K562 (cell line): ENCODE results near the gene GRAMD1B. TPM values are rescaled to one million over a fixed set of nuclear protein-coding genes. Genes with fewer than 3 reads are reported as not detected.

Experiments used
- ATAC-seq: fragments of 200-7000 bp; cut with Tn5 transposase; 3 replicates; pipeline ENCODE4 v1.9.1; 2020; ENCODE audit warnings: moderate library complexity
- BruUV-seq: library from RNA; stranded (reverse); fragments of 400-500 nt; replicated peaks from 2 replicates; lab custom pipeline; 2021; lab: Mats Ljungman, UMichigan
- CTCF ChIA-PET: fragments of 300-600 bp; formaldehyde crosslinking; extraction: SDS; loops from one replicate; lab custom pipeline; 2021; ENCODE audit warnings: low intra/inter-chr PET ratio; lab: Yijun Ruan, JAX
- POLR2A ChIA-PET: fragments of 300-600, 350-650 bp; sonication (Branson Sonifier 250); formaldehyde crosslinking; extraction: SDS; loops from one replicate; lab custom pipeline; 2021; ENCODE audit warnings: antibody characterized with exemption, inconsistent platforms; lab: Yijun Ruan, JAX
- DNase-seq, 4 experiments: peaks; one replicate each; pipeline versions ENCODE4 v3.0.0 to v3.0.0-alpha.2; 2011 to 2018; ENCODE audit warnings: low spot score in 3 of 4, mixed read lengths in 3 of 4; ENCODE audit errors: extremely low read depth in 1 of 4
- FAIRE-seq: peaks from 2 replicates; lab custom pipeline; 2011; peaks lifted over from hg19 to GRCh38; lab: Jason Lieb, UNC
- H2AFZ ChIP-seq: 2 replicates; pipeline ENCODE4 v1.6.0; 2011; ENCODE audit warnings: low read depth, low read length, control low read depth, inconsistent platforms
- H3K27ac ChIP-seq: fragments of 200-600 bp; 3 replicates; pipeline ENCODE4 v1.8.0; 2011; ENCODE audit warnings: low read depth, mild to moderate bottlenecking, control low read depth, inconsistent platforms, low read length, moderate library complexity, mixed read lengths; ENCODE audit errors: extremely low read depth
- H3K27me3 ChIP-seq, 2 experiments: fragments of 300-600 bp in 1 of 2; 2 replicates in 1 of 2; 3 replicates in 1 of 2; pipeline versions ENCODE4 v1.6.0 to v1.8.0; 2011; ENCODE audit warnings: inconsistent platforms in 2 of 2, low read length in 2 of 2, mild to moderate bottlenecking in 1 of 2, mixed read lengths in 1 of 2, moderate library complexity in 1 of 2; ENCODE audit not compliant: control insufficient read depth in 2 of 2, insufficient read depth in 2 of 2
- H3K36me3 ChIP-seq: fragments of 300-600 bp; 3 replicates; pipeline ENCODE4 v1.8.0; 2011; ENCODE audit warnings: mild to moderate bottlenecking, low read length, inconsistent platforms; ENCODE audit not compliant: control insufficient read depth, insufficient read depth
- H3K4me1 ChIP-seq, 2 experiments: fragments of 200-600 bp in 1 of 2; replicated peaks in 1 of 2; 2 replicates in 1 of 2; 3 replicates in 1 of 2; pipeline versions ENCODE4 v1.5.1 to v1.8.0; 2011; ENCODE audit warnings: inconsistent platforms in 2 of 2, low read length in 2 of 2, mild to moderate bottlenecking in 1 of 2, mixed read lengths in 1 of 2, moderate library complexity in 1 of 2; ENCODE audit not compliant: control insufficient read depth in 2 of 2, insufficient read depth in 2 of 2
- H3K4me2 ChIP-seq: 2 replicates; pipeline ENCODE4 v1.6.1; 2011; ENCODE audit warnings: low read length, control low read depth, inconsistent platforms, mixed read lengths; ENCODE audit not compliant: insufficient read depth
- H3K4me3 ChIP-seq: fragments of 200-600 bp; sonication (generic), shearing (Covaris generic); 2 replicates; pipeline ENCODE4 v1.5.1; 2016; ENCODE audit warnings: control low read depth, inconsistent platforms
- H3K79me2 ChIP-seq: fragments of 200-600 bp; 3 replicates; pipeline ENCODE4 v1.8.0; 2011; ENCODE audit warnings: low read length, inconsistent platforms; ENCODE audit not compliant: control insufficient read depth, insufficient read depth
- H3K9ac ChIP-seq, 2 experiments: 2 replicates each; pipeline versions ENCODE4 v1.6.0 to v1.6.1; 2011; ENCODE audit warnings: low read depth in 2 of 2, low read length in 2 of 2, control low read depth in 1 of 2, inconsistent platforms in 1 of 2, mild to moderate bottlenecking in 1 of 2, mixed read lengths in 1 of 2; ENCODE audit not compliant: insufficient read depth in 1 of 2
- H3K9me1 ChIP-seq: one replicate; pipeline ENCODE4 v1.6.0; 2011; ENCODE audit warnings: inconsistent platforms, mild to moderate bottlenecking, low read length, moderate library complexity; ENCODE audit not compliant: control insufficient read depth, insufficient read depth
- H3K9me3 ChIP-seq: replicated peaks from 2 replicates; pipeline ENCODE4 v1.5.1; 2011; ENCODE audit warnings: low read depth, low read length, inconsistent platforms; ENCODE audit not compliant: control insufficient read depth, insufficient read depth
- H4K20me1 ChIP-seq: replicated peaks from 2 replicates; pipeline ENCODE4 v1.6.1; 2011; ENCODE audit warnings: low read length, inconsistent platforms, mixed read lengths; ENCODE audit not compliant: control insufficient read depth, insufficient read depth
- DDX20 ChIP-seq: fragments of 450-650 bp; IDR thresholded peaks from 2 replicates; pipeline ENCODE4 v1.6.1; 2016; ENCODE audit warnings: missing genetic modification characterization, low read depth, mild to moderate bottlenecking, missing compliant biosample characterization, moderate library complexity
- RAD21 ChIP-seq, 2 experiments: fragments of 250-450 bp in 1 of 2; fragments of 450-650 bp in 1 of 2; sonication (Bioruptor Pico) in 1 of 2; formaldehyde crosslinking in 1 of 2; IDR thresholded peaks in 1 of 2; conservative IDR thresholded peaks in 1 of 2; 2 replicates each; pipeline versions ENCODE4 v1.4.0 to v1.8.0; 2020 to 2022; ENCODE audit warnings: mild to moderate bottlenecking in 2 of 2, moderate library complexity in 1 of 2
- RBM34 ChIP-seq: fragments of 200-400 bp; formaldehyde crosslinking; IDR thresholded peaks from 2 replicates; pipeline ENCODE4 v1.6.1; 2018; ENCODE audit warnings: low read length, borderline replicate concordance; ENCODE audit not compliant: insufficient read depth
- SNRNP70 ChIP-seq: fragments of 200-400 bp; formaldehyde crosslinking; optimal IDR thresholded peaks from 2 replicates; pipeline ENCODE3; 2017; ENCODE audit warnings: low read depth, low read length
- TAF7 ChIP-seq: fragments of 450-650 bp; IDR thresholded peaks from 2 replicates; pipeline ENCODE4 v1.6.1; 2016; ENCODE audit warnings: missing genetic modification characterization, missing compliant biosample characterization
- ZNF274 ChIP-seq: IDR thresholded peaks from 2 replicates; pipeline ENCODE4 v1.6.1; 2011; ENCODE audit warnings: low read depth, mild to moderate bottlenecking, low read length, moderate library complexity, borderline replicate concordance
- WGBS: fragments of 100-300 bp; shearing (Covaris generic); methylation state at CpG from one replicate; pipeline ENCODE4 v1.1.6; 2016; ENCODE audit warnings: low coverage, mixed read lengths; ENCODE audit not compliant: insufficient coverage; ENCODE audit errors: missing lambda C conversion rate; 5-methylcytosine and 5-hydroxymethylcytosine counted together
- in situ Hi-C: fragments of 300-500 bp; cut with MboI; formaldehyde crosslinking; loops from 4 replicates; pipeline ENCODE4 v1.15.0; 2018; ENCODE audit warnings: inconsistent platforms, mixed read lengths
- intact Hi-C: fragments of 100-400 bp; cut with micrococcal nuclease; formaldehyde crosslinking; loops from 2 replicates; pipeline ENCODE4 v1.14.2; 2022
- polyA plus RNA-seq, 8 experiments: library from polyadenylated mRNA; depleted of rRNA in 4 of 8; stranded (reverse) in 5 of 8; unstranded in 3 of 8; fragments of >200 nt; fragmentation: Nextera tagmentation in 2 of 8; fragmentation: Illumina TruSeq in 1 of 8; extraction: Ambion mirVana in 2 of 8; extraction: Trizol in 1 of 8; gene quantifications; 2 replicates each; pipeline versions ENCODE4 v1.2.1 to v1.2.3, GENCODE V29; 2011 to 2014; ENCODE audit warnings: inconsistent platforms in 1 of 8, missing spikeins in 1 of 8
- total RNA-seq, 7 experiments: library from RNA; depleted of rRNA in 6 of 7; stranded (reverse); fragments of >200 nt in 6 of 7; fragmentation: Illumina TruSeq in 2 of 7; extraction: Trizol in 2 of 7; gene quantifications; 2 replicates each; pipeline versions ENCODE4 v1.2.1 to v1.2.3, GENCODE V29; 2011 to 2021; ENCODE audit warnings: low replicate concordance in 1 of 7
- TF ChIP-seq, protein P1 (sequence below): sonication (generic); formaldehyde crosslinking; IDR thresholded peaks from 2 replicates; pipeline ENCODE4 v1.8.1; 2022; ENCODE audit warnings: missing genetic modification reagents
- TF ChIP-seq, protein P2 (sequence below): fragments of 450-650 bp; IDR thresholded peaks from 2 replicates; pipeline ENCODE4 v1.7.1; 2018; ENCODE audit warnings: mild to moderate bottlenecking, low read depth; ENCODE audit not compliant: partially characterized antibody
- TF ChIP-seq, protein P3 (sequence below): fragments of 200-800 bp; sonication (Bioruptor generic); IDR thresholded peaks from 2 replicates; pipeline ENCODE4 v1.6.1; 2016; ENCODE audit warnings: missing genetic modification characterization, missing compliant biosample characterization

The GRAMD1B gene
- total and polyA plus RNA-seq, 9 of the 15 experiments (the other 6 are each of a cell fraction or from before 2014, with no cell fraction given), result 0.31 TPM; not detected in 8

DNA sequence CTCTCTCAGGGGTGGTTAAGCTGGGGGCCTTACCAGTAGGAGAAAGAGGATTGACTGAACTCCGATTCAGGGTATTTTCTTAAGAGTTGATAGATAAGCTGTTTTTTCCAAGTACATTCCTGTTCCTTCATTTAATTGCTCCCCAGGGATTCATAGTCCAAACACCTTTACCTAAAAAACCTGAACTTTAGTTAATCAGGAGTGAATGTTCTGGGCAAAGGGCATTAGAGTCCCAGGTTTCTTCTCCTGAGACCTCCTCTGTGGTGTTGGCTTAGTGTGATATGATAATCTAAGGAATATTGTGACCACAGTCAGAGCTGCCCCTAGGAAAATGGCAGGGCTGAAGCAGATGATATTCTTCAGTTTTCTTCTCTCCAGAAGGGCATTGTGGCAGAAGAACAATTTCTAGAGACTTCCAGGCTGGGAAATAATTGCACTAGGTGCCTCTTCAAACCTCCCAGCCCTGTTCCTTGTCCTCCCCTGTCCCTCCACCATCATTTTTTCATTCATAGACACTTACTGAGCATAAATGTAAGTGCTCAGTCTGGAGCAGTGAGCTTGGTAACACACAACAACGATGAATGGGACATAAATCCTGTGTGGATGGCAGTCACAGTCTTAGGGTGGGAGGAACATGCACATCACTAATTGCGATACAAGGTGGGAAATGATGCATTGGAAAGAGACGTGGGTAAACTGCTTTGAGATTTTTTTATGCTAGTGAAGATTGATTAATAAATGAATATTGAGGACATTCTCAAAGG is 11.5 kb upstream of the GRAMD1B start (continued):
- TF ChIP-seq, protein P1, sequence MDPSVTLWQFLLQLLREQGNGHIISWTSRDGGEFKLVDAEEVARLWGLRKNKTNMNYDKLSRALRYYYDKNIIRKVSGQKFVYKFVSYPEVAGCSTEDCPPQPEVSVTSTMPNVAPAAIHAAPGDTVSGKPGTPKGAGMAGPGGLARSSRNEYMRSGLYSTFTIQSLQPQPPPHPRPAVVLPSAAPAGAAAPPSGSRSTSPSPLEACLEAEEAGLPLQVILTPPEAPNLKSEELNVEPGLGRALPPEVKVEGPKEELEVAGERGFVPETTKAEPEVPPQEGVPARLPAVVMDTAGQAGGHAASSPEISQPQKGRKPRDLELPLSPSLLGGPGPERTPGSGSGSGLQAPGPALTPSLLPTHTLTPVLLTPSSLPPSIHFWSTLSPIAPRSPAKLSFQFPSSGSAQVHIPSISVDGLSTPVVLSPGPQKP, result no peak

DNA sequence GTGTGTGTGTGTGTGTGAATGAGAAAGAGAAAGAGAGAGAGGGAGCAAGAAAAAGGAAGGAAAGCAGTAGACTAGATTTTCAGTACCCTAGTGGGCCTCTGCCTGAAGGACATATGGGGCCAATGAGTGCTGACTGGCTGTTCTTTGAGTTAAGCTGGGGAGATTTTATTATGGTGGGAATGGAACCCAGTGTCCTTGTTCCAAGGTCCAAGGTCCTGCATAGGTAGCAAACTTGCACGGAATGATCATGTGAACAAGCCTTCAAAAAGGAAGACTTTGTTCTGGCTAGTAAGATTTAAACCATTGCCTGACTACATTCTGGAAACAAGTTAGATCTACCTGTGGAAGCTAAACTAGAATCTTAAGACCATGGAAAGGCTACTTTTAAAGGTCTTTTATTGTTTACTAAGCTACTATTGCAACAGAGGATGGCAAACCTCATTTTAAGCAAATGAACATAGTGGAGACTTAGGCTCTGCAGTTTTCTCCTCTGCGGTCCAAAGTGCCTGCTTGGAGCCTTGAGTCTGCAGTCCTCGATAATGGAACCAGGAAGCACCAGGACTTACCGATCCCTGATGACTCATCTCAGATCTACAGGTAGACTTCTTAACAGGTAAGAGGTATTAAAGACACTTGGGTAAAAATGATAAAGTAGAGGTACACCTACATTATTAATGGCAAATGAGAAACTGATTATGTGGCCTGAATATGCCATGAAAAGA is 10.2 kb upstream of the GRAMD1B start:
- TF ChIP-seq RBM34 (no peak), ZNF274 (no peak), SNRNP70 (no peak), RAD21 (CRISPR knock-in tag; conservative IDR thresholded peaks at IDR 0.05 in 1 of 2, IDR thresholded peaks at IDR 0.05 in 1 of 2) (no peak), DDX20 (tag) (no peak), TAF7 (tag) (no peak)
- TF ChIP-seq, protein P2, sequence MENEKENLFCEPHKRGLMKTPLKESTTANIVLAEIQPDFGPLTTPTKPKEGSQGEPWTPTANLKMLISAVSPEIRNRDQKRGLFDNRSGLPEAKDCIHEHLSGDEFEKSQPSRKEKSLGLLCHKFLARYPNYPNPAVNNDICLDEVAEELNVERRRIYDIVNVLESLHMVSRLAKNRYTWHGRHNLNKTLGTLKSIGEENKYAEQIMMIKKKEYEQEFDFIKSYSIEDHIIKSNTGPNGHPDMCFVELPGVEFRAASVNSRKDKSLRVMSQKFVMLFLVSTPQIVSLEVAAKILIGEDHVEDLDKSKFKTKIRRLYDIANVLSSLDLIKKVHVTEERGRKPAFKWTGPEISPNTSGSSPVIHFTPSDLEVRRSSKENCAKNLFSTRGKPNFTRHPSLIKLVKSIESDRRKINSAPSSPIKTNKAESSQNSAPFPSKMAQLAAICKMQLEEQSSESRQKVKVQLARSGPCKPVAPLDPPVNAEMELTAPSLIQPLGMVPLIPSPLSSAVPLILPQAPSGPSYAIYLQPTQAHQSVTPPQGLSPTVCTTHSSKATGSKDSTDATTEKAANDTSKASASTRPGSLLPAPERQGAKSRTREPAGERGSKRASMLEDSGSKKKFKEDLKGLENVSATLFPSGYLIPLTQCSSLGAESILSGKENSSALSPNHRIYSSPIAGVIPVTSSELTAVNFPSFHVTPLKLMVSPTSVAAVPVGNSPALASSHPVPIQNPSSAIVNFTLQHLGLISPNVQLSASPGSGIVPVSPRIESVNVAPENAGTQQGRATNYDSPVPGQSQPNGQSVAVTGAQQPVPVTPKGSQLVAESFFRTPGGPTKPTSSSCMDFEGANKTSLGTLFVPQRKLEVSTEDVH, result no peak
- TF ChIP-seq, protein P3, sequence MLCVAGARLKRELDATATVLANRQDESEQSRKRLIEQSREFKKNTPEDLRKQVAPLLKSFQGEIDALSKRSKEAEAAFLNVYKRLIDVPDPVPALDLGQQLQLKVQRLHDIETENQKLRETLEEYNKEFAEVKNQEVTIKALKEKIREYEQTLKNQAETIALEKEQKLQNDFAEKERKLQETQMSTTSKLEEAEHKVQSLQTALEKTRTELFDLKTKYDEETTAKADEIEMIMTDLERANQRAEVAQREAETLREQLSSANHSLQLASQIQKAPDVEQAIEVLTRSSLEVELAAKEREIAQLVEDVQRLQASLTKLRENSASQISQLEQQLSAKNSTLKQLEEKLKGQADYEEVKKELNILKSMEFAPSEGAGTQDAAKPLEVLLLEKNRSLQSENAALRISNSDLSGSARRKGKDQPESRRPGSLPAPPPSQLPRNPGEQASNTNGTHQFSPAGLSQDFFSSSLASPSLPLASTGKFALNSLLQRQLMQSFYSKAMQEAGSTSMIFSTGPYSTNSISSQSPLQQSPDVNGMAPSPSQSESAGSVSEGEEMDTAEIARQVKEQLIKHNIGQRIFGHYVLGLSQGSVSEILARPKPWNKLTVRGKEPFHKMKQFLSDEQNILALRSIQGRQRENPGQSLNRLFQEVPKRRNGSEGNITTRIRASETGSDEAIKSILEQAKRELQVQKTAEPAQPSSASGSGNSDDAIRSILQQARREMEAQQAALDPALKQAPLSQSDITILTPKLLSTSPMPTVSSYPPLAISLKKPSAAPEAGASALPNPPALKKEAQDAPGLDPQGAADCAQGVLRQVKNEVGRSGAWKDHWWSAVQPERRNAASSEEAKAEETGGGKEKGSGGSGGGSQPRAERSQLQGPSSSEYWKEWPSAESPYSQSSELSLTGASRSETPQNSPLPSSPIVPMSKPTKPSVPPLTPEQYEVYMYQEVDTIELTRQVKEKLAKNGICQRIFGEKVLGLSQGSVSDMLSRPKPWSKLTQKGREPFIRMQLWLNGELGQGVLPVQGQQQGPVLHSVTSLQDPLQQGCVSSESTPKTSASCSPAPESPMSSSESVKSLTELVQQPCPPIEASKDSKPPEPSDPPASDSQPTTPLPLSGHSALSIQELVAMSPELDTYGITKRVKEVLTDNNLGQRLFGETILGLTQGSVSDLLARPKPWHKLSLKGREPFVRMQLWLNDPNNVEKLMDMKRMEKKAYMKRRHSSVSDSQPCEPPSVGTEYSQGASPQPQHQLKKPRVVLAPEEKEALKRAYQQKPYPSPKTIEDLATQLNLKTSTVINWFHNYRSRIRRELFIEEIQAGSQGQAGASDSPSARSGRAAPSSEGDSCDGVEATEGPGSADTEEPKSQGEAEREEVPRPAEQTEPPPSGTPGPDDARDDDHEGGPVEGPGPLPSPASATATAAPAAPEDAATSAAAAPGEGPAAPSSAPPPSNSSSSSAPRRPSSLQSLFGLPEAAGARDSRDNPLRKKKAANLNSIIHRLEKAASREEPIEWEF (CRISPR knock-in tag), result no peak
- H3K4me1 ChIP-seq, result no peaks in the 10 kb centered on the region
- H3K9ac ChIP-seq, result no peak overlapping the region
- intact Hi-C loops (no loop called here), in situ Hi-C loops (no loop called here)
- BruUV-seq, result no TSS peak
- 0% methylated on average over 4 of the region's 4 CpGs for WGBS
- no peaks in the 10 kb centered on the region for H3K9me1 ChIP-seq
- no peaks in the 10 kb centered on the region for H3K9me3 ChIP-seq
- H3K4me2 ChIP-seq, result no peak overlapping the region
- CTCF ChIA-PET, result no interaction called here
- ATAC-seq (no peak), DNase-seq (no peak), FAIRE-seq (no peak)
- H4K20me1 ChIP-seq, result no peaks in the 10 kb centered on the region
- H2AFZ ChIP-seq, result no peak overlapping the region
- no peak overlapping the region for H3K27ac ChIP-seq
- H3K79me2 ChIP-seq, result no peaks in the 10 kb centered on the region
- H3K4me3 ChIP-seq, result no peak overlapping the region
- H3K36me3 ChIP-seq, result no peaks in the 10 kb centered on the region
- POLR2A ChIA-PET, result no interaction called here
- H3K27me3 ChIP-seq, result no peaks in the 10 kb centered on the region
